Osteoblast (primary cell): ENCODE measurements around the gene EHF. TPM values are rescaled to one million over a fixed set of nuclear protein-coding genes. Genes with fewer than 3 reads are reported as not detected.
A peak's percentile ranks its signal among the peaks of the same experiment; 100 is the strongest.

Experiments used
- DNase-seq: peaks from one replicate; pipeline ENCODE4 v3.0.0; 2011; ENCODE audit warnings: low spot score, mixed read lengths; ENCODE audit not compliant: insufficient read length; ENCODE audit errors: missing footprints
- H2AFZ ChIP-seq: 2 replicates; pipeline ENCODE4 v1.6.0; 2011; ENCODE audit warnings: mild to moderate bottlenecking, low read length
- H3K27ac ChIP-seq: 2 replicates; pipeline ENCODE4 v1.5.1; 2011; ENCODE audit warnings: mild to moderate bottlenecking, low read depth, low read length, moderate library complexity
- H3K27me3 ChIP-seq: 2 replicates; pipeline ENCODE4 v1.6.0; 2012; ENCODE audit warnings: mild to moderate bottlenecking, control low read depth, inconsistent platforms, low read length, moderate library complexity; ENCODE audit not compliant: insufficient read depth
- H3K36me3 ChIP-seq: 2 replicates; pipeline ENCODE4 v1.5.1; 2011; ENCODE audit warnings: mild to moderate bottlenecking, low read length, control low read depth, moderate library complexity; ENCODE audit not compliant: insufficient read depth
- H3K4me1 ChIP-seq: 2 replicates; pipeline ENCODE4 v1.5.1; 2011; ENCODE audit warnings: mild to moderate bottlenecking, low read length, control low read depth, moderate library complexity; ENCODE audit not compliant: insufficient read depth
- H3K4me2 ChIP-seq: 2 replicates; pipeline ENCODE4 v1.6.0; 2011; ENCODE audit warnings: mild to moderate bottlenecking, low read length; ENCODE audit not compliant: insufficient read depth
- H3K4me3 ChIP-seq: fragments of 200-600 bp; sonication (generic); 3 replicates; pipeline ENCODE4 v1.5.1; 2012; ENCODE audit warnings: mild to moderate bottlenecking, low read length, inconsistent platforms; ENCODE audit not compliant: insufficient read depth
- H3K79me2 ChIP-seq: 2 replicates; pipeline ENCODE4 v1.6.0; 2012; ENCODE audit warnings: mild to moderate bottlenecking, low read length, control low read depth, inconsistent platforms; ENCODE audit not compliant: insufficient read depth
- H3K9me3 ChIP-seq: 2 replicates; pipeline ENCODE4 v1.5.1; 2011; ENCODE audit warnings: low read depth, low read length, control low read depth
- H4K20me1 ChIP-seq: 2 replicates; pipeline ENCODE4 v1.6.0; 2012; ENCODE audit warnings: mild to moderate bottlenecking, low read length, control low read depth; ENCODE audit not compliant: insufficient read depth
- CTCF ChIP-seq: IDR thresholded peaks from 2 replicates; pipeline ENCODE4 v1.5.1; 2011; ENCODE audit warnings: mild to moderate bottlenecking, low read depth, low read length, moderate library complexity; ENCODE audit errors: extremely low read depth
- total RNA-seq: library from RNA; depleted of rRNA; stranded (reverse); fragments of >200 nt; gene quantifications from 2 replicates; pipeline ENCODE4 v1.2.3, GENCODE V29; 2012

The EHF gene
- total RNA-seq = not detected in 2 replicates

DNA sequence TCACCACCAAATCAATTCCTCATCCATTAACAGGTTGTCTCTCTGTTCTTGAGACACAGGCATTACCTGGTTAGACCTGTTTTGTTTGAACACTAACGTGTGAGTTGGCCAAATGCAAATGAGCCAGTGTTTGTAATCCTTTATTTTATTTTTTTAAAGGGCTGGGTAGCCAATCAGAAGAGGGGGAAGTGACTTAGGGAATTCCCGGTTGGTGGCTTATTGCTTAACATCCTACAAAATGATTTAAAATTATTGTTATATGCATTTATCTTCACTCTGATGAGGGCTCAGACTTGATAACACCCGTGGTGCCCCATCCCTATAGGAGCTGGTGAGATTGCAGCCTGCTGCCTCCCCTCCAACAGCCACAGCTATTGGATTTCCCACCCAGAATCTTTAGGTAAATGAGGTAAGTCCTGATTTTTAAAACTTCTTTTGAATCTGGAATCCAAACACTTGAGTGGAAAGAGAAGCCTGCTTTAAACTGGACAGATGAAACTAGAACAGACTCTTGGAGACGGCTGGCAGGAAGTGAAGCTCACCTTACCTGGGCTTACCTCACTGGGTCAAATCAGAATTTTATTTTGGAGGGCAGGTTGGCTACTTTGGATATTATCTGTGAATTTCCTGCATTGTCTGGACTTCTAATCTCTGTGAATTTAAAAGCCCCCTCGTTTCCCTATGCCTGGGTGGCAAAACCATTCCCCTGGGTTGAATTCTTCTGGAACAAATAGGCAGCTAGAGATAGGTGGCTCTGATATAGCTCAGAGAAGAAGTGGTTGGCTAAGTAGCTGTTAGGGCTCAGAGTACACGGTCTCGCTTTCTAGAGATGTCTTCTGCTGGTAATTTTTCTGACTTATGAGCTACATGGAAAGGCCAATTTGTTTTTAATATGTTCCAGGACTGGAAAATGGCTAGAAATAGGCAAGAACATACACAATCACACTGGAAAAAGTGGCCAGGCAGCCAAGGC is at the start of gene EHF:
Gene EHF, plus strand, starts transcription at position 274 of the 973 bp plus-strand sequence. CDS start 21,538 bp downstream, outside the sequence.
- no peak for TF ChIP-seq CTCF
- Histone ChIP-seq H3K27ac (no peak within 1 kb of the TSS), H3K4me3 (no peak within 1 kb of the TSS), H3K9me3 (no peaks in the 10 kb centered on the region), H4K20me1 (no peaks in the 10 kb centered on the region), H3K36me3 (no peaks in the 10 kb centered on the region), H3K4me1 (peaks cover 6% of the 10 kb centered on the region), H3K4me2 (no peak within 1 kb of the TSS), H3K27me3 (no peaks in the 10 kb centered on the region), H2AFZ (peak within 1 kb of the TSS; percentile 63), H3K79me2 (no peaks in the 10 kb centered on the region)
- no peak for DNase-seq

DNA sequence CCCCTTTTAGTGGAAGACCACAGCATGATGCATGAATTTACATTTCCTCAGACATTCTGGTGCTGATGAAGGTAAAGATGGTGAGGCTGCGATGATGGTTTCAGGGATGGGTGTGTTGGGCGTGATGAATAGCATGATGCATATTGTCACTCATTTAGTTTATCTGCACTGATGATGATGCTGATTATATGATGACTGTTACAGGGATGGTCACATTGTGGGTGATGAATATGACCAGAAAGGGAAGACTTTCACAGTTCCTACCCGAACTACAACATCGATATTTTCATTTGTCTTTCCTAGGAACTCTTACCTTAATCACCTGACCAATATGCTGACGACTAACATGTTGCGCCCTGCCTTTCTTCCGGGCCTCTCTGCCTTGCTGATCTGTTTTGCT is 47.4 kb upstream of the EHF start:
- H3K27me3 ChIP-seq = peaks cover 39% of the 10 kb centered on the region
- no peaks in the 10 kb centered on the region for H3K9me3 ChIP-seq
- no peaks in the 10 kb centered on the region for H3K79me2 ChIP-seq
- peaks cover 7% of the 10 kb centered on the region for H3K4me1 ChIP-seq
- no peaks in the 10 kb centered on the region for H4K20me1 ChIP-seq
- no peak for DNase-seq
- H2AFZ ChIP-seq = no peak overlapping the region
- H3K4me3 ChIP-seq = no peak overlapping the region
- H3K4me2 ChIP-seq = no peak overlapping the region
- no peak for TF ChIP-seq CTCF
- no peaks in the 10 kb centered on the region for H3K36me3 ChIP-seq
- H3K27ac ChIP-seq = no peak overlapping the region

DNA sequence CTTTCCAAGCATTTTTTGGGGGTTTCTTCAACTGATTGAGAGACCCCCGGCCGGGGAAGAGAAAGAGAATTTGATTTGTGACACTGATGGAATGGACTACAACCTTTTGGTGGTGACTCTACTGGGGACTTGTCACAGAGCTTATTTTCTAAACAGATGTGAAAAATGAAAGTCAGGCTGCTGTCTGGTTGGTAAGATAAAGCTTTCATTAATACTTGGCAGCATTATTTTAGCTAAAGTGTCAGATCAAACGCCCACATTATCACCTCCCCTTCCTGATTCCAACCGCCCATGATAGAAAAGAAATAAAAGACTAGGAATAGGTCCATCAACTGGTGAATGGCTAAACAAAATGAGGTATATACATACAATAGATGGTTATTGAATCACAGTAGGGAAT is 45.6 kb upstream of the EHF start:
- Histone ChIP-seq H3K4me1 (peaks cover 7% of the 10 kb centered on the region), H2AFZ (no peak overlapping the region), H3K36me3 (no peaks in the 10 kb centered on the region), H3K9me3 (no peaks in the 10 kb centered on the region), H3K79me2 (no peaks in the 10 kb centered on the region), H3K4me2 (no peak overlapping the region), H3K27ac (no peak overlapping the region), H3K27me3 (peaks cover 50% of the 10 kb centered on the region), H3K4me3 (no peak overlapping the region), H4K20me1 (no peaks in the 10 kb centered on the region)
- no peak for DNase-seq
- no peak for TF ChIP-seq CTCF

GRCh38 chr11:34575671-34576070 is 45.2 kb upstream of the EHF start:
- no peak for DNase-seq
- TF ChIP-seq CTCF = no peak
- Histone ChIP-seq H3K27ac (no peak overlapping the region), H3K4me1 (peaks cover 5% of the 10 kb centered on the region), H3K9me3 (no peaks in the 10 kb centered on the region), H3K4me3 (no peak overlapping the region), H4K20me1 (no peaks in the 10 kb centered on the region), H2AFZ (no peak overlapping the region), H3K4me2 (no peak overlapping the region), H3K36me3 (no peaks in the 10 kb centered on the region), H3K27me3 (peaks cover 54% of the 10 kb centered on the region), H3K79me2 (no peaks in the 10 kb centered on the region)
